ENCODE measurements around the gene TRPM2. TPM values are rescaled to one million over a fixed set of nuclear protein-coding genes. Genes with fewer than 3 reads are reported as not detected.

The TRPM2 gene
- total RNA-seq, 2 experiments from 2014 or later = 6.5 to 6.8 TPM

DNA sequence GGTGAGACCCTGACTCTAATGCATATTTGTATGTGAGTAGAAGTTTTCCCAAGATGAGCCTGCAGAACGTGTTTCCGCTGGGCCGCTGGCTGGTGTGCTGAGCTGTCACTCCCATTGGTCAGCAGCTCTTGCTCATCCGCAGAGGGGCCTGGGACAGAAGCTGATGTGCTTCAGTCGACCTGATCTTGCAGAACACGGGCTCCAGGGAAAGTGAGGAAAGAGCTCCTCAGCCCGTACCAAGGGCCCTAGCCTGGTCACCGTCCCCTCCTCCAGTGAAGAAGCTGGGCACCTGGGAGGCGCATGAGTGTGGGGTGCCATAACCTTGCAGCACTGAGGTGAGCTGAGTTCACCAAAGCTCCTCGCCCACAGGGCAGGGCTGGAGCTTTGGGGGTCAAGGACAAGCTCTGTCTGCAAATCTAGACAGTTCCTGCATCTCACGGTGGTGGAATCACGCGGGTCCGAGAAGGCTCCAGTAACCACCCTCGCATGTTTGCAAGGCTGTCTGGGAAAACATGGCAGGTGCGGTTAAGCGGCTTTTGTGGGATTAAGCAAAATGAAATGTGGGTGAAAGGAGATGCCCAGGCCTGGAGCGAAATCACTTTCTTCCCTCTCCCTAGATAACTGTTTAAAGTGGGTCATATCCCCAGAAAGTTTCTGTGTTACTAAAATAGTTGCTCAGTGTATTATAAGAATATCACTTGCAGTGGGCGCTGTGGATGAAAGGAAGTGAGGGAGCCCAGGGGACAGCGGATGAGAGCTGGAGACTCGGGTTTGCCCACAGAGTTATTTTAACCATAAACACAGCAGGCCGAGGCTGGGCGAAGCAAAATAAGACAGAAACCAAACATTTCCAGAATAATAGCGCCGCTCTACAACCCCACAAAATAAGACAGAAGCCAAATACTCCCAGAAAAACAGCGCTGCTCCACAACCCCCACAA, 68.8 kb downstream of the TRPM2 start:
- ChIA-PET POLR2A (no interaction called here), CTCF (no interaction called here)

- CTCF ChIA-PET = no interaction called here
Observed at GRCh38 chr21:44423312-44423821, 69.9 kb downstream of the TRPM2 start.

DNA sequence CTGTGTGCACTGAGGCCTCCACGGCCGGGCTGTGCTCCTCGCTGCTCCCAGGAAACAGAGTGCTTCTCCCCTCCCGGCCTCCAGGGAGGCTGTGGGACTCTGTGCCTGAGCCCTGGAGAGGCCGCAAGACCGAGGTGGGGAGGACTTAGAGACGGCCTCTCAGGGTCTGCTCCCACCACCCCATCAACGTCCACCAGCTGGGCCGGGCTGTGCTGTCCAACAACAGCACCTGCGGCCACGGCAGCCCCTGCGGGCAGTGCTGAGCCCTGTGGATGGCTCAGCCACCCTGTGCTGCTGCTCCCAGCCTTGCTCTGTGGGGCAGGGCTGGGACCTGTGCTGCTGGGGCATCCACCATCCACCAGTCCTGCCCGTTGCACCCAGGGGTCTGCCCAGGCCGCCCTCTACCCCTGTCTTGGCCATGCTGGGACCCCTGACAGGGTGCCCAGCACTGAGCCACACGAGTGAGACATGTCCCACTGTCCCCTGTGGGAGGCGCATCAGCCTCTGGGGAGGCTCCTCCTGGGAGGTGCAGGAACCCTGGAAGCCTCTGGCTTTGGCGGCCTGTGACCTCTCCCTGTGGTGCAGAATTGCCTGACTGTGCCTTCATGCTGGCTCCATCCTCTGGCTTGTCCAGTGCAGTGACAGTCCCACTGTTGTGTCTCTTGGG, 70.7 kb downstream of the TRPM2 start:
- ChIA-PET CTCF (no interaction called here), POLR2A (no interaction called here)

More at GRCh38 chr21:44423312-44423821, 69.9 kb downstream of the TRPM2 start:
- POLR2A ChIA-PET = no interaction called here

DNA sequence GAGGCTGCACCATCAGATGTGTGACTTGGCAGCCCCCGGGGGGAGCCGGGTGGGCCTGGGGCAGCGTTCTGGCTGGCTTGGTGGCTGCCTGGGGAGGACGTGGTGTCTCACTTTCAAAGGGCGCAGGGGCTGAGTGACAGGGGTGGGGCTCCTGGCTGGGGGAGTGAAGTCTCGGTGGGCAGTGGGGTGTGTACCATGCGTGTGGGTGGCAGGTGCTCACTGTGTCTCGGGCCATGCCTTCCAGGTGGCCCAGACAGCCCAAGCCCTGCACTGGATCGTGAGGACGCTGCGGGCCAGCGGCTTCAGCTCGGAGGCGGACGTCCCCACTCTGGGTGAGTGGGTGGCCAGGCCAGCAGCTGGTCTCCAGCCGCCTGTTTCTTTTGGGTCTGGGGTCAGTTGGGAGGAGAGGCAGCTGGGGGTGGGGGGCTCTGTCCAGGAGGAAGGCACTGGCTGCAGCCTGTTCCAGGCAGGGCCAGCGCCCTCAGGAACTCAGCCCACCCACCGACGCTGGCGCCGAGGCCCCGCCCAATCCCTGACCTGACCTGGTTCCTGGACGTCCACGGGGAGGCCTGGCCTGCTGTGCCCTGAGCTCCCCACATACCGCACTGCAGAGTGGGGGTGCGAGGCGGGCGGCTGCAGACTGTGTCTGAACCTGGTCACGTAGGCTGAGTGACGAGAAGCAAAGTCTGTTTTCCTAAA, 71.3 kb downstream of the TRPM2 start:
- POLR2A ChIA-PET = no interaction called here
- CTCF ChIA-PET = no interaction called here

DNA sequence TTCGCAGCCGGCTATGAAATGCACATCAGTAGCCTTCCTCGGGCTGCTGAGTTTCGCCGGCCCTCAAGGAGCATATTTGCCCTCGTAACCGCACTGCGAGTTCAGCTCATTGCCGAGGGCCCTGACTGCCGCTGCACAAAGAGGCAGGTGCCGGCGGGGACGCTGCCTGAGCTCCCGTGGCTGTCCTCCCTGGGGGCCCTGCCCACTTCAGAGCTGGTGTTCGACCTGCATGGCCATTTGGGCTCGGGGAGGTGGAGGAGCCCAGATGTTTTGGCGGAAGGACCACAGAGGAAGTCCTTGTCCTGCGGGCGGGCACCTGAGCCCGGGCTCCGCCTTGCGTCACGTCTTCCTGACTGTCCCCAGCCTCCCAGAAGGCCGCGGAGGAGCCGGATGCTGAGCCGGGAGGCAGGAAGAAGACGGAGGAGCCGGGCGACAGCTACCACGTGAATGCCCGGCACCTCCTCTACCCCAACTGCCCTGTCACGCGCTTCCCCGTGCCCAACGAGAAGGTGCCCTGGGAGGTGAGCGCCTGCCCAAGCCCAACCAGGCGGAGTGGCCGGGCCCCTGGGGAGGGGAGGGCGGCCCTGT, 72.0 kb downstream of the TRPM2 start:
- ChIA-PET CTCF (no interaction called here), POLR2A (no interaction called here)

DNA sequence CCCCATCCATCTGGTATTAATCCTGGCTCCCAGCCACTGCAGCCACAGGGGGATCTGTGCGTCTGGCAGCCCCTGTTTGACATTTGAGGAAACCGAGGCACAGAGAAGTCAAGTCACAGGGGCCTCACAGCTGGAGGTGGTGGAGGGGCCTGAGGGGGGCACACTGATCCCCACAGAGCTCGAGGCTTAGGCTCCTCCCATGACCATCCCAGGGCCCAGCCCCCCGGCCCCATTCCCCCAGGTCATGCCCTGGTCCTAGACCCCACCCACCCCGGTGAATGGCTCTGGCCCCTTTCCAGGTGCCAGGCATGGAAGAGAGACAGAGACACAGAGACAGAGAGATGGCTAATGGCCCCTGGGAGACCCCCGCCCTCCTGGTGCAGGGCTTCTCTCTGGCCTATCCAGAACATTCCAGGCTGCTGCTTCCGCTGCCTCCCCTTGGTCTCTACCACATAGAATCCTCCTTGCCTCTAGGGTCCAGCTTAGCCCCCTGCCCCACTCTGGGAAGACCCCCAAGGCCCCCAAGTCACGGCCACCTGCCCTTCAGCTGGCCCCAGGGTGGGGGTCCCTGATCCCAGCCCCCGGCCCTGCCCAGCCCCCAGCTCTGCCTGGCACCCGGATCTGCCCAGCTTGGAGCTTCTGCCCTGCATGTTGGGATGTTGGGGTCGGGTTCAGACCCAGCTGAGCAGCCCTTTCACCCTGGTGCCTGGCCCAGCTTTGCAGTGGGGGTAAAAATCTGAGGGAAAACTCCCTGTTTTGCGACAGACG, 72.7 kb downstream of the TRPM2 start:
- ChIA-PET POLR2A (no interaction called here), CTCF (no interaction called here)

GRCh38 chr21:44426663-44427191, 73.3 kb downstream of the TRPM2 start:
- POLR2A ChIA-PET = no interaction called here
- CTCF ChIA-PET = no interaction called here

DNA sequence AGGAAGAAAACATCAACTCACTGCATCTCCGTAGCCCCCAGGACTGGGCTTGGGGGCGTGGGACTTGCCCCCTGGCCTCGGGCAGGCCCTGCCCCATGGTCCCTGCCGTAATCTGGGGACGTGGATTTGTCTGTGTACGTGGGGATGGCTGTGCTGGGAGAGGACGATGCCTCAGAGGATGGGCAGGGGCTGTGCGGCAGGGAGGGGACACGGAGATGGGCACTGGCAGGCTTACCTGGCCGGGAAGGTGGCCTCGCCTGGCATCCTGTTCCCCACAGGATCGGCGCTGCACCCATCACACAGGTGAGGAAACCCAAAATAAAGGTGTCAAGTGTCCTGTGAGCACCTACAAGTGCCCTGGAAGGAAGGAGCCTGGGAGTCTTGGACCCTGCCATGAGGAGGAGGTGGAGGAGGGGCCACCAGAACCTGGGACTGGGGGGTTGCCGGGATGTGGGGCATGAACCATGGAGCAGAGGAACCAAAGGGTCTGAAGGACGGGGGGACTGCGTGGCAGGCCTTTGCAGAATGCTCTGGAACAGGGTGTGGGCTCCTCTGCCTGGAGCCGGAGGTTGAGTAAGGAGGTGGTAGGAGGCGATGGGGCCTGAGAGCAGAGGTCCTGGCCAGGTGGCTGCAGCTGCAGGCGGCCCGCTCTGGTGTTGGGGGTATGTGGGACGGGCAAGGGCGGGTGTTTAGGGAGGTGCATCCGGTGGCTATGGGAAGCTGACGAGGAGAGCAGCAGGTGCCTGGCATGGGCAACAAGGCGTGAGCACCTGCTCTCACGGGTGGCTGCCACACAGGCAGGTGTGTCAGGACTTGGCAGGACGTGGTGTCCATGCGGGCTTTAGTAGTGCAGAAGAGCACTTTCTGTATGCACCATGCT, 74.1 kb downstream of the TRPM2 start:
- ChIA-PET POLR2A (no interaction called here), CTCF (no interaction called here)

- ChIA-PET CTCF (no interaction called here), POLR2A (no interaction called here)
Observed at GRCh38 chr21:44428281-44428960, 75.0 kb downstream of the TRPM2 start.

- POLR2A ChIA-PET = no interaction called here
- CTCF ChIA-PET = no interaction called here
Observed at GRCh38 chr21:44429894-44430293, 76.5 kb downstream of the TRPM2 start.

DNA sequence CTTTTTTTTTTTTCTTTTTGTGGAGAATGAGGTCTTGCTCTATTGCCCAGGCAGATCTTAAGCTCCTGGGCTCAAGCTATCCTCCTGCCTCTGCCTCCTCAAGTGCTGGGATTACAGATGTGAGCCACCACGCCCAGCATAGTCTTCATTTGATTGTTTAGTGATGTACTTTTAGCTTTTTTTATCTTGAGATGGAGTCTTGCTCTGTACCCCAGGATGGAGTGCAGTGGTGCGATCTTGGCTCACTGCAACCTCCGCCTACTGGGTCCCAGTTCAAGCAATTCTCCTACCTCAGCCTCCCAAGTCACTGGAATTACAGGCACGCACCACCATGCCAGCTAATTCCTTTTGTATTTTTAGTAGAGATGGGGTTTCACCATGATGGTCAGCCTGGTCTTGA, 77.9 kb downstream of the TRPM2 start:
- ChIA-PET POLR2A (no interaction called here), CTCF (no interaction called here)

DNA sequence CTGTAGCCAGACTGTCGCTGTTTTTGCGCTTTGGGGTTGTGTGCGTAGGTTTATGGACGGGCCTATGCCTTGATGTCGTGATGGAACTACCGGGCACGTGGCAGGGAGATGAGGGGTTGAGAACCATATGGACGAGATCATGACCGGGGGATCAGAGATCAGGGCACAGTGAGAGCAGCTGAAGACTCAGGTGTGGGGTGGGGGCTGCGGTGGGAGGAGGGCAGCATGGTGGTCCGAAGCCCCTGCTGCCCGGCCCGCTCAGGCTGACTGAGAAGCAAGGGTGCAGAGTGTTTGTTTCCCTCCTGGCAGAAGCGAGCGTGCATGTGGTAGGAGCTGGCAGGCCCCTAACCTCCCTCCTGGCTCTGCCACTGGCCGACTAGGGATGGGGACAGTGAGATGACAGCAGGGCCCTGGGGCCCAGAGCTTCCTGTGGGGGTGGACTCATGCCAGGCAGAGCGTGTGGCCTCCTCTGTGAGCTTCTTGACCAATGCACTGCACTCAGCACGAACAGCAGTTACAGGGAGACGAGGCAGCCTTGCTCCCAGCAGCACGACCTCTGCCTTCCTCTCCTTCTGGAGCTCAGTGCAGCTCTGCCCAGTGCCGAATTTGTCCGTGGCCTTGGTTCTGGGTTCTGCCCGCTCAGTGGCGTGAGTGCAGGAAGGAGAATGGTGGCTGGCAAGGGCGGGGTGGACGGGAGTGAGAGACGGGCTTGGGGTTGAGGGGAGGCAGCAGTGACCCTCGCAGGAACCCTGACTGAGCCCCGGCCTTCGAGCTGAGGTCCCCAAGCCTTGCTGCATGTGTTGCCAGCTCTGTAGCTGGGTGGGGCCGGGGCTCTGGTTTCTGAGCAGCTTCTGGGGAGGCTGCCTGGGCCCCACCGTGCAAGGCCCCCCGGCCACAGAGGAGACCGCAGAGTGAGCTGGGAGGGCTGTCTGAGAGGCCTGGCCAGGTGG, 79.7 kb downstream of the TRPM2 start:
- ChIA-PET CTCF (no interaction called here), POLR2A (no interaction called here)

DNA sequence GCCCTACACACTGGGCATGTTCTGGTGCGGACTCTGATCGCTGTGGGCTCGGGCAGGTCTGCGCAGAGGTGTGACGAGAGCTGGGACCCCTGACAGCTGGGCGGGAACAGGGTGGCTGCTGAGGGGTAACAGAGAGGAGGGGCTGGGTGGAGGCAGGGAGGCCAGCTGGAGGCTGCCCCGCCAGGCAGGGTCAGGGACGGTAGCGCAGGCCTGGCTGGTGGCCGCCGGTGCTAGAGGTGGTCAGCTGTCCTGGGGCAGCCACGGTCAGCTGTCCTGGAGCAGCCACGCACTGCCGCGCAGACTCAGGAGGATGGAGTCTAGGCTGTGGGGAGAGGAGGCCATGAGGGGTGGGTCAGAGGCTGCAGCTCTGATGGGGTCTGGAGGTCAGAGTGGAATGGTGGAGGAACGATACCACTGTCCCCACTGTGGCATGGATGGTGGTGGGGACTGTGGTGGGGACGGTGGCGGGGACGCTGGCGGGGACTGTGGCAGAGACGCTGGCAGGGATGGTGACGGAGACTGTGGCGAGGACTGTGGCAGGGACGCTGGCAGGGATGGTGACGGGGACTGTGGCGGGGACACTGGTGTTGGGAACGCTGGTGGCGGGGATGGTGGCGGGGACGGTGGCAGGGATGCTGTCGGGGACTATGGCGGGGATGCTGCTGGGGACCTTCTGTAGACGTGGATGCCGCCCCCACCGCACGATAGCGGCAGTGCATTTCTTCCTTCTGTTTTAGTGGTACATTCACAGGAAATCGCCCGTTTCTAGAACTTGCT, 80.6 kb downstream of the TRPM2 start:
- CTCF ChIA-PET = no interaction called here

GRCh38 chr21:44434568-44434925, 81.1 kb downstream of the TRPM2 start:
- ChIA-PET POLR2A (no interaction called here), CTCF (no interaction called here)

More for the DNA sequence above, 80.6 kb downstream of the TRPM2 start:
- POLR2A ChIA-PET = no interaction called here

GRCh38 chr21:44434936-44435635, 81.7 kb downstream of the TRPM2 start:
- CTCF ChIA-PET = no interaction called here
- POLR2A ChIA-PET = no interaction called here
